GM12878 (cell line): ENCODE data around the gene KIAA1217. TPM values are rescaled to one million over a fixed set of nuclear protein-coding genes. Genes with fewer than 3 reads are reported as not detected.

Experiments used
- EGR1 ChIP-seq, 2 experiments: IDR thresholded peaks; 1 replicate in 1 of 2; 2 replicates in 1 of 2; pipeline ENCODE4 v1.6.1; 2011 to 2012; ENCODE audit warnings: low read depth in 2 of 2, low read length in 2 of 2, borderline replicate concordance in 1 of 2, mild to moderate bottlenecking in 1 of 2, moderate library complexity in 1 of 2
- MXI1 ChIP-seq: fragments of 150-350 bp; IDR thresholded peaks from 2 replicates; pipeline ENCODE4 v1.6.1; 2011; ENCODE audit warnings: low read depth, mild to moderate bottlenecking, inconsistent platforms, low read length, improper control_type of control experiment
- NFIC ChIP-seq: IDR thresholded peaks from 2 replicates; pipeline ENCODE4 v1.6.1; 2012; ENCODE audit warnings: low read depth, mild to moderate bottlenecking, inconsistent platforms, low read length, moderate library complexity
- POU2F2 ChIP-seq: IDR thresholded peaks from 3 replicates; pipeline ENCODE4 v1.6.1; 2011; ENCODE audit warnings: low read depth, mild to moderate bottlenecking, low read length, borderline replicate concordance
- RFX5 ChIP-seq: IDR thresholded peaks from 2 replicates; pipeline ENCODE4 v1.6.1; 2011; ENCODE audit warnings: low read depth, low read length, improper control_type of control experiment
- SREBF1 ChIP-seq: IDR thresholded peaks from 2 replicates; pipeline ENCODE4 v1.6.1; 2012; ENCODE audit warnings: mild to moderate bottlenecking, low read length
- polyA plus RNA-seq, 11 experiments: library from polyadenylated mRNA; depleted of rRNA in 4 of 11; unstranded in 6 of 11; stranded (reverse) in 5 of 11; fragments of >200 nt; fragmentation: Nextera tagmentation in 4 of 11; fragmentation: Illumina TruSeq in 1 of 11; extraction: Ambion mirVana in 4 of 11; extraction: Trizol in 1 of 11; gene quantifications; 1 replicate in 1 of 11; 2 replicates in 10 of 11; pipeline versions ENCODE4 v1.2.1 to v1.2.3, GENCODE V29; 2011 to 2016; ENCODE audit warnings: inconsistent platforms in 2 of 11, missing spikeins in 2 of 11, low read depth in 1 of 11
- total RNA-seq, 4 experiments: library from RNA; depleted of rRNA in 3 of 4; stranded (reverse); fragments of >200 nt in 3 of 4; fragmentation: Illumina TruSeq in 1 of 4; extraction: Trizol in 1 of 4; gene quantifications; 2 replicates each; pipeline versions ENCODE4 v1.2.1 to v1.2.3, GENCODE V29; 2013 to 2021
- TF ChIP-seq, protein P1 (sequence below): fragments of 450-650 bp; formaldehyde crosslinking; IDR thresholded peaks from 2 replicates; pipeline ENCODE4 v1.4.0; 2022; ENCODE audit warnings: mild to moderate bottlenecking, moderate library complexity
- TF ChIP-seq, protein P2 (sequence below): fragments of 150-350 bp; IDR thresholded peaks from 2 replicates; pipeline ENCODE4 v1.6.1; 2014; ENCODE audit warnings: mild to moderate bottlenecking, low read depth, low read length
- TF ChIP-seq, protein P3 (sequence below): fragments of 450-650 bp; IDR thresholded peaks from 2 replicates; pipeline ENCODE4 v1.6.1; 2017; ENCODE audit warnings: mild to moderate bottlenecking
- TF ChIP-seq, protein P4 (sequence below): IDR thresholded peaks from 2 replicates; pipeline ENCODE4 v1.6.1; 2012; ENCODE audit warnings: low read depth, low read length, improper control_type of control experiment

The KIAA1217 gene
- total and polyA plus RNA-seq, 10 of the 15 experiments (the other 5 are each of a cell fraction or from before 2014, with no cell fraction given) = 0.57 to 3.8 (median 2.1) TPM

DNA sequence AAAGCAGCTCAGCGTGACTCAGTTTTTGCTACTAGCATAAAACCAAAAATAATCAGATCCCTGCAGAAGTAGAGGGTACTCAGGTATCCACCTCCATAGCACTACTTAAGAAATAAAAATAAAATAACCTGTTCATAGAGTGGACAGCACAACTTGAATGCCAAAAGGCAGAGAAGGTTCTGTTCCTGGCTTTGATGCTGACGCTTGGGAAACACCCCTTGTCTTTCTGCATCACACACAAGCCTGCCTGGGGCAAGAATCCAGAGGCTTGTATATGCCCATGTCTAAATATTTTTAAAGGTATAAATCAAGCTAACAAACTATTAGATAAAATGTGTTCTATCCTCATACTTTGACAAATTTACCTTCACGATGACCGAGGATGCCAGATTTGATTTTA is 207.3 kb downstream of the KIAA1217 start (continued):
- TF ChIP-seq, protein P1, sequence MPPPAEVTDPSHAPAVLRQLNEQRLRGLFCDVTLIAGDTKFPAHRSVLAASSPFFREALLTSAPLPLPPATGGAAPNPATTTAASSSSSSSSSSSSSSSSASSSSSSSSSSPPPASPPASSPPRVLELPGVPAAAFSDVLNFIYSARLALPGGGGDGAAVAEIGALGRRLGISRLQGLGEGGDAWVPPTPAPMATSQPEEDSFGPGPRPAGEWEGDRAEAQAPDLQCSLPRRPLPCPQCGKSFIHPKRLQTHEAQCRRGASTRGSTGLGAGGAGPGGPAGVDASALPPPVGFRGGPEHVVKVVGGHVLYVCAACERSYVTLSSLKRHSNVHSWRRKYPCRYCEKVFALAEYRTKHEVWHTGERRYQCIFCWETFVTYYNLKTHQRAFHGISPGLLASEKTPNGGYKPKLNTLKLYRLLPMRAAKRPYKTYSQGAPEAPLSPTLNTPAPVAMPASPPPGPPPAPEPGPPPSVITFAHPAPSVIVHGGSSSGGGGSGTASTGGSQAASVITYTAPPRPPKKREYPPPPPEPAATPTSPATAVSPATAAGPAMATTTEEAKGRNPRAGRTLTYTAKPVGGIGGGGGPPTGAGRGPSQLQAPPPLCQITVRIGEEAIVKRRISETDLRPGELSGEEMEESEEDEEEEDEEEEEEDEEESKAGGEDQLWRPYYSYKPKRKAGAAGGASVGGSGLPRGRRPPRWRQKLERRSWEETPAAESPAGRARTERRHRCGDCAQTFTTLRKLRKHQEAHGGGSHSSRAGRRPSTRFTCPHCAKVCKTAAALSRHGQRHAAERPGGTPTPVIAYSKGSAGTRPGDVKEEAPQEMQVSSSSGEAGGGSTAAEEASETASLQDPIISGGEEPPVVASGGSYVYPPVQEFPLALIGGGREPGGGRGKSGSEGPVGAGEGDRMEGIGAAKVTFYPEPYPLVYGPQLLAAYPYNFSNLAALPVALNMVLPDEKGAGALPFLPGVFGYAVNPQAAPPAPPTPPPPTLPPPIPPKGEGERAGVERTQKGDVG (CRISPR knock-in tag) = no peak
- TF ChIP-seq NFIC (no peak), MXI1 (no peak), RFX5 (no peak), SREBF1 (no peak), EGR1 (IDR thresholded peaks at IDR 0.05; ENCODE audit: borderline replicate concordance in 1 of 2, low read depth in 2 of 2, low read length in 2 of 2) (no peak), POU2F2 (no peak)
- TF ChIP-seq, protein P2, sequence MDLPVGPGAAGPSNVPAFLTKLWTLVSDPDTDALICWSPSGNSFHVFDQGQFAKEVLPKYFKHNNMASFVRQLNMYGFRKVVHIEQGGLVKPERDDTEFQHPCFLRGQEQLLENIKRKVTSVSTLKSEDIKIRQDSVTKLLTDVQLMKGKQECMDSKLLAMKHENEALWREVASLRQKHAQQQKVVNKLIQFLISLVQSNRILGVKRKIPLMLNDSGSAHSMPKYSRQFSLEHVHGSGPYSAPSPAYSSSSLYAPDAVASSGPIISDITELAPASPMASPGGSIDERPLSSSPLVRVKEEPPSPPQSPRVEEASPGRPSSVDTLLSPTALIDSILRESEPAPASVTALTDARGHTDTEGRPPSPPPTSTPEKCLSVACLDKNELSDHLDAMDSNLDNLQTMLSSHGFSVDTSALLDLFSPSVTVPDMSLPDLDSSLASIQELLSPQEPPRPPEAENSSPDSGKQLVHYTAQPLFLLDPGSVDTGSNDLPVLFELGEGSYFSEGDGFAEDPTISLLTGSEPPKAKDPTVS = no peak
- TF ChIP-seq, protein P3, sequence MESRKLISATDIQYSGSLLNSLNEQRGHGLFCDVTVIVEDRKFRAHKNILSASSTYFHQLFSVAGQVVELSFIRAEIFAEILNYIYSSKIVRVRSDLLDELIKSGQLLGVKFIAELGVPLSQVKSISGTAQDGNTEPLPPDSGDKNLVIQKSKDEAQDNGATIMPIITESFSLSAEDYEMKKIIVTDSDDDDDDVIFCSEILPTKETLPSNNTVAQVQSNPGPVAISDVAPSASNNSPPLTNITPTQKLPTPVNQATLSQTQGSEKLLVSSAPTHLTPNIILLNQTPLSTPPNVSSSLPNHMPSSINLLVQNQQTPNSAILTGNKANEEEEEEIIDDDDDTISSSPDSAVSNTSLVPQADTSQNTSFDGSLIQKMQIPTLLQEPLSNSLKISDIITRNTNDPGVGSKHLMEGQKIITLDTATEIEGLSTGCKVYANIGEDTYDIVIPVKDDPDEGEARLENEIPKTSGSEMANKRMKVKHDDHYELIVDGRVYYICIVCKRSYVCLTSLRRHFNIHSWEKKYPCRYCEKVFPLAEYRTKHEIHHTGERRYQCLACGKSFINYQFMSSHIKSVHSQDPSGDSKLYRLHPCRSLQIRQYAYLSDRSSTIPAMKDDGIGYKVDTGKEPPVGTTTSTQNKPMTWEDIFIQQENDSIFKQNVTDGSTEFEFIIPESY = no peak
- TF ChIP-seq, protein P4, sequence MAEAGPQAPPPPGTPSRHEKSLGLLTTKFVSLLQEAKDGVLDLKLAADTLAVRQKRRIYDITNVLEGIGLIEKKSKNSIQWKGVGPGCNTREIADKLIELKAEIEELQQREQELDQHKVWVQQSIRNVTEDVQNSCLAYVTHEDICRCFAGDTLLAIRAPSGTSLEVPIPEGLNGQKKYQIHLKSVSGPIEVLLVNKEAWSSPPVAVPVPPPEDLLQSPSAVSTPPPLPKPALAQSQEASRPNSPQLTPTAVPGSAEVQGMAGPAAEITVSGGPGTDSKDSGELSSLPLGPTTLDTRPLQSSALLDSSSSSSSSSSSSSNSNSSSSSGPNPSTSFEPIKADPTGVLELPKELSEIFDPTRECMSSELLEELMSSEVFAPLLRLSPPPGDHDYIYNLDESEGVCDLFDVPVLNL = no peak
